DND-41 (cell line): ENCODE measurements around the gene SH3BGRL3.
A peak's percentile ranks its signal among the peaks of the same experiment; 100 is the strongest.

ENCODE experiments used
- ATAC-seq: fragments of 200-7000 bp; cut with Tn5 transposase; 3 replicates; pipeline ENCODE4 v1.9.1; 2021; ENCODE audit warnings: low read depth; ENCODE audit not compliant: insufficient read depth
- DNase-seq: peaks from one replicate; pipeline ENCODE4 v3.0.0-alpha.2; 2020
- H2AFZ ChIP-seq: 2 replicates; pipeline ENCODE4 v1.6.0; 2012; ENCODE audit warnings: low read depth, low read length
- H3K27ac ChIP-seq: 2 replicates; pipeline ENCODE4 v1.5.1; 2012; ENCODE audit warnings: low read length, inconsistent platforms
- H3K27me3 ChIP-seq: fragments of 200-600 bp; sonication (generic); 2 replicates; pipeline ENCODE4 v1.6.0; 2012; ENCODE audit warnings: low read length, mild to moderate bottlenecking, inconsistent platforms; ENCODE audit not compliant: insufficient read depth, poor library complexity
- H3K36me3 ChIP-seq: 2 replicates; pipeline ENCODE4 v1.5.1; 2012; ENCODE audit warnings: low read length, inconsistent platforms; ENCODE audit not compliant: insufficient read depth
- H3K4me1 ChIP-seq: 2 replicates; pipeline ENCODE4 v1.5.1; 2012; ENCODE audit warnings: mild to moderate bottlenecking, low read length; ENCODE audit not compliant: insufficient read depth
- H3K4me2 ChIP-seq: 2 replicates; pipeline ENCODE4 v1.6.0; 2012; ENCODE audit warnings: mild to moderate bottlenecking, moderate library complexity, low read length, inconsistent platforms; ENCODE audit not compliant: insufficient read depth
- H3K4me3 ChIP-seq, 2 experiments: fragments of 200-600 bp in 1 of 2; shearing (Covaris generic) in 1 of 2; 2 replicates each; pipeline ENCODE4 v1.5.1; 2012 to 2016; ENCODE audit warnings: inconsistent platforms in 2 of 2, low read length in 2 of 2, mild to moderate bottlenecking in 2 of 2, low read depth in 1 of 2, moderate library complexity in 1 of 2
- H3K79me2 ChIP-seq: 2 replicates; pipeline ENCODE4 v1.6.0; 2012; ENCODE audit warnings: low read length, inconsistent platforms; ENCODE audit not compliant: insufficient read depth
- H3K9ac ChIP-seq: 2 replicates; pipeline ENCODE4 v1.6.0; 2012; ENCODE audit warnings: low read depth, mild to moderate bottlenecking, inconsistent platforms, low read length, moderate library complexity
- H3K9me3 ChIP-seq: 2 replicates; pipeline ENCODE4 v1.5.1; 2012; ENCODE audit warnings: low read length, moderate library complexity, mild to moderate bottlenecking, inconsistent platforms; ENCODE audit not compliant: insufficient read depth, severe bottlenecking
- H4K20me1 ChIP-seq: 2 replicates; pipeline ENCODE4 v1.6.0; 2012; ENCODE audit warnings: low read length; ENCODE audit not compliant: insufficient read depth
- EZH2 ChIP-seq: IDR thresholded peaks from 3 replicates; pipeline ENCODE4 v1.6.1; 2012; ENCODE audit warnings: borderline replicate concordance, low read depth, mild to moderate bottlenecking, moderate library complexity, low read length, inconsistent platforms; ENCODE audit not compliant: severe bottlenecking
- TF ChIP-seq, protein P1 (sequence below): IDR thresholded peaks from 2 replicates; pipeline ENCODE4 v1.5.1; 2012; ENCODE audit warnings: borderline replicate concordance, low read length, moderate library complexity, mild to moderate bottlenecking; ENCODE audit not compliant: poor library complexity, severe bottlenecking; ENCODE audit errors: extremely low read depth

SH3BGRL3 gene

DNA sequence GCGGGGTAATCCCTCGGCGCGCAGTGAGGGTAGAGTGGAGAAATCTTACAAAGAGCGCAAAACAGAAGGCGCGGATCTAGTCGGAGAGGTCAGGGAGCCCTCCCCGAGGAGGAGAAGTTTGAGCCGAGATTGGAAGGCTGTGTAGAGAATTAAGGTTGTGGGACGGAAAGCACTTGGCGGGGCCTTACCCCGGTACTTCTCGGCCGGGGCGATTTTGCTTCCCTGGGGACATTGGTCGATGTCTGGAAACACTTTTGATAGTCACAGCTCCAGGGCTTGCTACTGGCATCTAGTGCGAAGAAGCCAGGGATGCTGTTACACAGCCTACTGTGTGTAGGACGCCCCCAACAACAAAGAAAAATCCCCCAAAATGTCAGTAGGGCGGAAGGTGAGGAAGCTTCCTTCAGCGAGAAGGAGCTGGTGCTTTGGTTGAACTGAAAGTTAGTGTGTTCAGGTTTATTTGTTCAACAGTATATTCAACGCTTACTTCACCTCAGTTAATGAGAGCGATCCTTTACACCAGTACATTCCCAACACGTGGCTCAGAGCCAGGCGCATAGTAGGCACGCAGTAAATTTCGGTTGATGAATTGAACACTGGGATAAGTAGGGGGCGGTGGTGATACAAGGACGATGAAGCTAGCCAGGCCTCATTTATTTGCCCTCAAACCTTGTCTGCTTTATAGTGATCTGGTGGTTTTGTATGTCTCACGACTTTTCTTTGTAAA, 45.1 kb upstream of the SH3BGRL3 start:
- Histone ChIP-seq H2AFZ (peak overlapping the region; percentile 76), H3K27me3 (no peaks in the 10 kb centered on the region), H3K4me3 (peak overlapping the region; percentile 65 to 81), H3K79me2 (peaks cover 60% of the 10 kb centered on the region), H3K36me3 (peaks cover 20% of the 10 kb centered on the region), H3K4me1 (peaks cover 37% of the 10 kb centered on the region), H3K27ac (peak overlapping the region; percentile 92), H3K4me2 (peak overlapping the region; percentile 99), H3K9ac (peak overlapping the region; percentile 71), H4K20me1 (peaks cover 38% of the 10 kb centered on the region; the same call in 1 of the 2 replicates), H3K9me3 (no peaks in the 10 kb centered on the region)
- TF ChIP-seq, protein P1, sequence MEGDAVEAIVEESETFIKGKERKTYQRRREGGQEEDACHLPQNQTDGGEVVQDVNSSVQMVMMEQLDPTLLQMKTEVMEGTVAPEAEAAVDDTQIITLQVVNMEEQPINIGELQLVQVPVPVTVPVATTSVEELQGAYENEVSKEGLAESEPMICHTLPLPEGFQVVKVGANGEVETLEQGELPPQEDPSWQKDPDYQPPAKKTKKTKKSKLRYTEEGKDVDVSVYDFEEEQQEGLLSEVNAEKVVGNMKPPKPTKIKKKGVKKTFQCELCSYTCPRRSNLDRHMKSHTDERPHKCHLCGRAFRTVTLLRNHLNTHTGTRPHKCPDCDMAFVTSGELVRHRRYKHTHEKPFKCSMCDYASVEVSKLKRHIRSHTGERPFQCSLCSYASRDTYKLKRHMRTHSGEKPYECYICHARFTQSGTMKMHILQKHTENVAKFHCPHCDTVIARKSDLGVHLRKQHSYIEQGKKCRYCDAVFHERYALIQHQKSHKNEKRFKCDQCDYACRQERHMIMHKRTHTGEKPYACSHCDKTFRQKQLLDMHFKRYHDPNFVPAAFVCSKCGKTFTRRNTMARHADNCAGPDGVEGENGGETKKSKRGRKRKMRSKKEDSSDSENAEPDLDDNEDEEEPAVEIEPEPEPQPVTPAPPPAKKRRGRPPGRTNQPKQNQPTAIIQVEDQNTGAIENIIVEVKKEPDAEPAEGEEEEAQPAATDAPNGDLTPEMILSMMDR, result peak; percentile 41
- TF ChIP-seq EZH2, result no peak
- peak; percentile 27 for DNase-seq
- ATAC-seq, result no peak

DNA sequence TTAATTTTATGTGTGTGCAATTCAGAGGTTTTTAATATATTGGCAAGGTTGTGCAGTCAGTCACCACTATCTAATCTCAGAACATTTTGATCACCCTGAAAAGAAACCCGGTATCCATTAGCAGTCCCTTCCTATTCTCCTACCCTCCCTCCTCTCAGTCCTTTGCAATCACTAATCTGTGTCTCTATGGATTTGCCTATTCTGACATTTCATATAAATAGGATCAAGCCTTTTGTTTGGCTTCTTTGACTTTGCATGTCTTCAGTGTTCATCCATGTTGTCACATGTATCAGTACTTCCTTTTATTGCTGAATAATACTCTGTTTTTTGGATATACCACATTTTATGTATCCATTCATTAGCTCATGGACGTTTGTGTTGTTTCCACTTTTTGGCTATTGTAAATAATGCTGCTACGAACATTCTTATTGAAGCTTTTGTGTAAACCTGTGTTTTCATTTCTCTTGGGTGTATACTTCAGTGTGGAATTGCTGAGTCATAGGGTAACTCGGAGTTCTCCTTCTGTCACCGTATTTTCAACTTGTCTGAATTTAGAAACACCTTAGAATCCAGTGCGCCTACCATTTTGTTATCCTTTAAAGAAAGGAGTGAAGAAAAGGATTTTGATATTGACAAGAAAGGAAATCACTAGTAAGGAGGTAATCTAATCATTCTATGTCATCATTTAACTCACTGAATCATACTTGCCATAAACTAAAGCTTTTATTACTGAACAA, 42.5 kb upstream of the SH3BGRL3 start:
- ATAC-seq (no peak), DNase-seq (no peak)
- Histone ChIP-seq H3K9ac (no peak overlapping the region), H3K36me3 (peaks cover 34% of the 10 kb centered on the region), H2AFZ (no peak overlapping the region), H3K9me3 (no peaks in the 10 kb centered on the region), H3K27ac (peak overlapping the region; percentile 18), H3K79me2 (peaks cover 86% of the 10 kb centered on the region), H3K4me1 (peaks cover 37% of the 10 kb centered on the region), H3K27me3 (no peaks in the 10 kb centered on the region), H4K20me1 (peaks cover 52% of the 10 kb centered on the region; the same call in 1 of the 2 replicates), H3K4me3 (peak overlapping the region in 1 of 2 experiments; percentile 8; a peak in 1 of 4 replicates), H3K4me2 (peak overlapping the region; percentile 99; the same call in 1 of the 2 replicates)
- no peak for TF ChIP-seq EZH2
- TF ChIP-seq, protein P1, result no peak

DNA sequence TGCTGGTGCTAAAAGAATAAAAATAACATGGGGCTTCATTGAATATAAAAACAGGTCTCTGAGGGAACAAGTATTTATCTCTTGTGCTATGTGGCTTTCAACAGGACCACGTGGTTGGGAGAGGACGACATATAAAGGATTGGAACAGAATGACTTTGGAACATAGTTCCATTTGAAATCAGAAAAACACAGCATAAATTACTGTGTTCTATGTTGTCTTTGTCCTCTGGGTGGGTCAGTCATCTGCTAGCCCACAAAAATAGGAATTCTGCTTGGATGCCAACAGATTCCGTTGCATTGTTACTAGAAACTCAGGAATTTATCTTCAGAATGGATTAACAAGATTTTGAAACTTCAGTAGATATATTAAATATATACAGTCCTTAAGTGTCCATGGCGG, 40.0 kb upstream of the SH3BGRL3 start:
- no peaks in the 10 kb centered on the region for H3K27me3 ChIP-seq
- peaks cover 99% of the 10 kb centered on the region for H3K79me2 ChIP-seq
- no peaks in the 10 kb centered on the region for H3K9me3 ChIP-seq
- H3K4me1 ChIP-seq, result peaks cover 30% of the 10 kb centered on the region
- H3K4me3 ChIP-seq, result no peak overlapping the region
- peaks cover 59% of the 10 kb centered on the region for H3K36me3 ChIP-seq
- H2AFZ ChIP-seq, result no peak overlapping the region
- peaks cover 65% of the 10 kb centered on the region; the same call in 1 of the 2 replicates for H4K20me1 ChIP-seq
- no peak overlapping the region for H3K27ac ChIP-seq
- no peak for ATAC-seq
- DNase-seq, result no peak
- no peak for TF ChIP-seq EZH2
- TF ChIP-seq, protein P1, result no peak
- no peak overlapping the region for H3K4me2 ChIP-seq
- no peak overlapping the region for H3K9ac ChIP-seq
